Measurements from ENCODE around the gene GON4L.
"Not testable (repeated sequence)": the region's sequence is repeated elsewhere in the genome, so short reads cannot be mapped to it uniquely, and the experiment has no call there.

GON4L gene

GRCh38 chr1:155748141-155748540 is 108.9 kb downstream of the GON4L start:
- not testable (repeated sequence) for DNase-seq (ENCODE audit: low read depth in 2 of 2)

- DNase-seq (ENCODE audit: low read depth in 2 of 2): not testable (repeated sequence)
Observed at GRCh38 chr1:155747586-155747985, 109.4 kb downstream of the GON4L start.

- peak; percentile 95 to 98 for DNase-seq (ENCODE audit: low read depth in 2 of 2)
Observed at GRCh38 chr1:155745284-155746228, 111.5 kb downstream of the GON4L start.

- no peak for DNase-seq (ENCODE audit: low read depth in 2 of 2)
Observed at GRCh38 chr1:155744711-155745283, 112.2 kb downstream of the GON4L start.

GRCh38 chr1:155741908-155742307 is 115.1 kb downstream of the GON4L start:
- DNase-seq (ENCODE audit: low read depth in 2 of 2): no peak

- DNase-seq (ENCODE audit: low read depth in 2 of 2): no peak
Observed at GRCh38 chr1:155740995-155741394, 116.0 kb downstream of the GON4L start.

- DNase-seq (ENCODE audit: low read depth in 2 of 2): peak in 1 of 2 experiments; percentile 20
Observed at GRCh38 chr1:155729031-155729898, 127.7 kb downstream of the GON4L start.

GRCh38 chr1:155725142-155725541 is 131.9 kb downstream of the GON4L start:
- no peak for DNase-seq (ENCODE audit: low read depth in 2 of 2)

- DNase-seq (ENCODE audit: low read depth in 2 of 2): no peak
Observed at GRCh38 chr1:155719703-155720102, 137.3 kb downstream of the GON4L start.

- not testable (repeated sequence) for DNase-seq (ENCODE audit: low read depth in 2 of 2)
Observed at GRCh38 chr1:155718524-155719115, 138.4 kb downstream of the GON4L start.

GRCh38 chr1:155717041-155717440 is 140.0 kb downstream of the GON4L start:
- DNase-seq (ENCODE audit: low read depth in 2 of 2): no peak

- no peak for DNase-seq (ENCODE audit: low read depth in 2 of 2)
Observed at GRCh38 chr1:155715777-155716176, 141.2 kb downstream of the GON4L start.

- DNase-seq (ENCODE audit: low read depth in 2 of 2): not testable (repeated sequence)
Observed at GRCh38 chr1:155715056-155715455, 142.0 kb downstream of the GON4L start.

GRCh38 chr1:155713075-155713474 is 143.9 kb downstream of the GON4L start:
- DNase-seq (ENCODE audit: low read depth in 2 of 2): no peak

GRCh38 chr1:155712636-155713035 is 144.4 kb downstream of the GON4L start:
- DNase-seq (ENCODE audit: low read depth in 2 of 2): not testable (repeated sequence)

GRCh38 chr1:155711457-155711856 is 145.6 kb downstream of the GON4L start:
- DNase-seq (ENCODE audit: low read depth in 2 of 2): not testable (repeated sequence)

GRCh38 chr1:155709391-155709790 is 147.6 kb downstream of the GON4L start:
- no peak for DNase-seq (ENCODE audit: low read depth in 2 of 2)

GRCh38 chr1:155706139-155706538 is 150.9 kb downstream of the GON4L start:
- DNase-seq (ENCODE audit: low read depth in 2 of 2): no peak

GRCh38 chr1:155704414-155704813 is 152.6 kb downstream of the GON4L start:
- DNase-seq (ENCODE audit: low read depth in 2 of 2): not testable (repeated sequence)

- no peak for DNase-seq (ENCODE audit: low read depth in 2 of 2)
Observed at GRCh38 chr1:155703216-155703615, 153.8 kb downstream of the GON4L start.

GRCh38 chr1:155701675-155702074 is 155.3 kb downstream of the GON4L start:
- DNase-seq (ENCODE audit: low read depth in 2 of 2): not testable (repeated sequence)
